HepG2 (cell line): ENCODE data around the gene HS6ST1.

Experiments
- NR2F1 ChIP-seq, 2 experiments: fragments of 450-650 bp in 1 of 2; formaldehyde crosslinking in 1 of 2; IDR thresholded peaks; 2 replicates each; pipeline versions ENCODE4 v1.5.0 to v1.6.1; 2016 to 2020; ENCODE audit warnings: mild to moderate bottlenecking in 1 of 2, missing compliant biosample characterization in 1 of 2, missing genetic modification reagents in 1 of 2, moderate library complexity in 1 of 2
- RFX5 ChIP-seq: IDR thresholded peaks from 2 replicates; pipeline ENCODE4 v1.6.1; 2011; ENCODE audit warnings: low read depth, low read length, improper control_type of control experiment
- THYN1 ChIP-seq: sonication (generic); formaldehyde crosslinking; IDR thresholded peaks from 2 replicates; pipeline ENCODE4 v1.8.1; 2023; ENCODE audit warnings: low read depth, mild to moderate bottlenecking, moderate library complexity, missing genetic modification reagents, borderline replicate concordance
- ZBTB8A ChIP-seq: sonication (generic); formaldehyde crosslinking; IDR thresholded peaks from 2 replicates; pipeline ENCODE4 v1.4.0; 2020; ENCODE audit warnings: mild to moderate bottlenecking, low read depth, missing genetic modification reagents, borderline replicate concordance
- TF ChIP-seq, protein P1 (sequence below): sonication (generic); formaldehyde crosslinking; IDR thresholded peaks from 2 replicates; pipeline ENCODE4 v1.4.0; 2020; ENCODE audit warnings: low read depth, missing genetic modification reagents

DNA sequence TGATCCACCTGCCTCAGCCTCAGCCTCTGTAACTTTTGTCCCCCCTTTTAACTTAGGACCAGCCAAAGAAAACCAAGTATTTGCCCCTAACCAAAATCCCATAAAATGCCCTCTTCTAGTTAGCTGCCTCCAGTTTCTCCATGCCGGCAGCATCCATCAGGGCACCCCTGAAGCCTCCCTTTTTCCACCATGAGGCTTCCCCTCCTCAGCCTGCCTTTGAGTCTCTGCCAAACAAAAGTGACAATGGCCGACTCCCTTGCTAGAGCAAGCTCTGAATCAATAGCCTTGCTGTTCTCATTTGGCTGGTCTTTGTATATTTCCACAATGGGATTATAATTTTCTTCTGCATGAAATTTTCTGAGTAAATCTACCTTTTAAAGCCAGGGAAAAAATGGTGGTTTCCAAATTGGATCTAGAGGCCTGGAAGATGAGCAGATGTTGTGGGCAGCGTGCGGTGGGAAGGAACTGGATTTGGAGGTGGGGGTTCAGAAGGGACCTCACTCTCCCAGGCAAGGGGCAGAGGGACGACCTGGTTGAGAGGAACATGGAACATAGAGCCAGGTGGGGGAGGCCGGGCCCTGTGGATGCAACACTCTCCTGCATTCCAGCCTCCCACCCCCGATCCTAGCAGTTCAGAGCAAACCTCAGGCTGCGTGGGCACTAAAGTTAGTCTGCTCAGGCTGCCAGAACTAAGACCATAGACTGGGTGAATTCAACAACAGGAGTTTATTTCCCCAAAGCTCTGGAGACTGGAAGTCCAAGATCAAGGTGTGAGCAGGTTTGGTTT lies 80.6 kb downstream of the HS6ST1 start:
- TF ChIP-seq NR2F1 (CRISPR knock-in tag; IDR thresholded peaks at IDR 0.05) (no peak), ZBTB8A (CRISPR knock-in tag) (no peak), RFX5 (no peak), THYN1 (CRISPR knock-in tag) (no peak)
- TF ChIP-seq, protein P1, sequence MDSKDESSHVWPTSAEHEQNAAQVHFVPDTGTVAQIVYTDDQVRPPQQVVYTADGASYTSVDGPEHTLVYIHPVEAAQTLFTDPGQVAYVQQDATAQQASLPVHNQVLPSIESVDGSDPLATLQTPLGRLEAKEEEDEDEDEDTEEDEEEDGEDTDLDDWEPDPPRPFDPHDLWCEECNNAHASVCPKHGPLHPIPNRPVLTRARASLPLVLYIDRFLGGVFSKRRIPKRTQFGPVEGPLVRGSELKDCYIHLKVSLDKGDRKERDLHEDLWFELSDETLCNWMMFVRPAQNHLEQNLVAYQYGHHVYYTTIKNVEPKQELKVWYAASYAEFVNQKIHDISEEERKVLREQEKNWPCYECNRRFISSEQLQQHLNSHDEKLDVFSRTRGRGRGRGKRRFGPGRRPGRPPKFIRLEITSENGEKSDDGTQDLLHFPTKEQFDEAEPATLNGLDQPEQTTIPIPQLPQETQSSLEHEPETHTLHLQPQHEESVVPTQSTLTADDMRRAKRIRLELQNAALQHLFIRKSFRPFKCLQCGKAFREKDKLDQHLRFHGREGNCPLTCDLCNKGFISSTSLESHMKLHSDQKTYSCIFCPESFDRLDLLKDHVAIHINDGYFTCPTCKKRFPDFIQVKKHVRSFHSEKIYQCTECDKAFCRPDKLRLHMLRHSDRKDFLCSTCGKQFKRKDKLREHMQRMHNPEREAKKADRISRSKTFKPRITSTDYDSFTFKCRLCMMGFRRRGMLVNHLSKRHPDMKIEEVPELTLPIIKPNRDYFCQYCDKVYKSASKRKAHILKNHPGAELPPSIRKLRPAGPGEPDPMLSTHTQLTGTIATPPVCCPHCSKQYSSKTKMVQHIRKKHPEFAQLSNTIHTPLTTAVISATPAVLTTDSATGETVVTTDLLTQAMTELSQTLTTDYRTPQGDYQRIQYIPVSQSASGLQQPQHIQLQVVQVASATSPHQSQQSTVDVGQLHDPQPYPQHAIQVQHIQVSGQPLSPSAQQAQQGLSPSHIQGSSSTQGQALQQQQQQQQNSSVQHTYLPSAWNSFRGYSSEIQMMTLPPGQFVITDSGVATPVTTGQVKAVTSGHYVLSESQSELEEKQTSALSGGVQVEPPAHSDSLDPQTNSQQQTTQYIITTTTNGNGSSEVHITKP (CRISPR knock-in tag), result no peak
